IMR-90 (cell line): Measurements from ENCODE around the gene SLC9C2. TPM values are rescaled to one million over a fixed set of nuclear protein-coding genes. Genes with fewer than 3 reads are reported as not detected.

ENCODE experiments used
- ATAC-seq: fragments of 200-7000 bp; cut with Tn5 transposase; 2 replicates; pipeline ENCODE4 v1.9.1; 2020; ENCODE audit warnings: low read depth, mild to moderate bottlenecking, moderate library complexity
- BruUV-seq: library from RNA; stranded (reverse); fragments of 400-500 nt; replicated peaks from 2 replicates; lab custom pipeline; 2021; lab: Mats Ljungman, UMichigan
- CTCF ChIA-PET: fragments of 300-600 bp; formaldehyde crosslinking; extraction: SDS; loops from one replicate; lab custom pipeline; 2021; ENCODE audit warnings: antibody characterized with exemption; lab: Yijun Ruan, JAX
- POLR2A ChIA-PET: fragments of 300-600 bp; sonication (Branson Sonifier 250); formaldehyde crosslinking; loops from one replicate; lab custom pipeline; 2022; ENCODE audit warnings: antibody characterized with exemption; ENCODE audit not compliant: unreplicated experiment; lab: Charles Lee
- DNase-seq: peaks from one replicate; pipeline ENCODE4 v3.0.0; 2013
- H2AFZ ChIP-seq: replicated peaks from 2 replicates; pipeline ENCODE3; 2013; ENCODE audit warnings: low read length, mild to moderate bottlenecking; ENCODE audit not compliant: poor library complexity
- H2AK5ac ChIP-seq: 2 replicates; pipeline ENCODE4 v1.6.1; 2013; ENCODE audit warnings: low read depth, low read length, inconsistent platforms
- H2AK9ac ChIP-seq: replicated peaks from 2 replicates; pipeline ENCODE3; 2013; ENCODE audit warnings: mild to moderate bottlenecking, low read depth, low read length, moderate library complexity; ENCODE audit not compliant: poor library complexity
- H2BK120ac ChIP-seq: 2 replicates; pipeline ENCODE4 v1.6.1; 2013; ENCODE audit warnings: low read depth, low read length, inconsistent platforms
- H2BK15ac ChIP-seq: 3 replicates; pipeline ENCODE4 v1.6.1; 2013; ENCODE audit warnings: low read depth, low read length, inconsistent platforms
- H2BK20ac ChIP-seq: 2 replicates; pipeline ENCODE4 v1.6.1; 2013; ENCODE audit warnings: low read depth, mild to moderate bottlenecking, inconsistent platforms, low read length, moderate library complexity
- H2BK5ac ChIP-seq: 2 replicates; pipeline ENCODE4 v1.6.1; 2013; ENCODE audit warnings: mild to moderate bottlenecking, low read depth, low read length, inconsistent platforms; ENCODE audit not compliant: poor library complexity, severe bottlenecking
- H3K14ac ChIP-seq: replicated peaks from 2 replicates; pipeline ENCODE4 v1.6.1; 2013; ENCODE audit warnings: low read depth, low read length, inconsistent platforms
- H3K18ac ChIP-seq: 2 replicates; pipeline ENCODE4 v1.6.1; 2013; ENCODE audit warnings: low read depth, low read length, control low read depth
- H3K23ac ChIP-seq: 2 replicates; pipeline ENCODE4 v1.6.1; 2013; ENCODE audit warnings: low read depth, low read length, inconsistent platforms
- H3K27ac ChIP-seq: 2 replicates; pipeline ENCODE4 v1.5.1; 2013; ENCODE audit warnings: mild to moderate bottlenecking, control low read depth, low read length; ENCODE audit not compliant: insufficient read depth
- H3K27me3 ChIP-seq: 2 replicates; pipeline ENCODE4 v1.6.1; 2013; ENCODE audit warnings: low read length; ENCODE audit not compliant: control insufficient read depth, insufficient read depth
- H3K36me3 ChIP-seq: 2 replicates; pipeline ENCODE4 v1.6.1; 2013; ENCODE audit warnings: low read length, mixed read lengths; ENCODE audit not compliant: control insufficient read depth, insufficient read depth
- H3K4ac ChIP-seq: 2 replicates; pipeline ENCODE4 v1.6.1; 2013; ENCODE audit warnings: low read depth, low read length, inconsistent platforms
- H3K4me1 ChIP-seq: 2 replicates; pipeline ENCODE4 v1.6.1; 2013; ENCODE audit warnings: low read length, mixed read lengths; ENCODE audit not compliant: control insufficient read depth, insufficient read depth
- H3K4me2 ChIP-seq: 2 replicates; pipeline ENCODE4 v1.6.1; 2013; ENCODE audit warnings: low read depth, mild to moderate bottlenecking, control low read depth, low read length, moderate library complexity
- H3K4me3 ChIP-seq: 2 replicates; pipeline ENCODE4 v1.5.1; 2013; ENCODE audit warnings: low read depth, mild to moderate bottlenecking, control low read depth, low read length, moderate library complexity; ENCODE audit not compliant: insufficient read depth
- H3K56ac ChIP-seq: 2 replicates; pipeline ENCODE4 v1.6.1; 2013; ENCODE audit warnings: low read length, inconsistent platforms; ENCODE audit not compliant: insufficient read depth; ENCODE audit errors: extremely low read depth
- H3K79me1 ChIP-seq, 2 experiments: 2 replicates each; pipeline ENCODE4 v1.6.1; 2013; ENCODE audit warnings: low read length in 2 of 2, inconsistent platforms in 1 of 2, low read depth in 1 of 2
- H3K9ac ChIP-seq: 2 replicates; pipeline ENCODE4 v1.6.1; 2013; ENCODE audit warnings: low read depth, low read length, control low read depth
- H3K9me1 ChIP-seq: 2 replicates; pipeline ENCODE4 v1.6.1; 2013; ENCODE audit warnings: low read length, inconsistent platforms; ENCODE audit not compliant: insufficient read depth
- H3K9me3 ChIP-seq: 2 replicates; pipeline ENCODE4 v1.6.1; 2013; ENCODE audit warnings: low read length; ENCODE audit not compliant: control insufficient read depth, insufficient read depth
- H4K20me1 ChIP-seq: 2 replicates; pipeline ENCODE4 v1.6.1; 2013; ENCODE audit warnings: low read length, inconsistent platforms; ENCODE audit not compliant: insufficient read depth
- H4K5ac ChIP-seq: 2 replicates; pipeline ENCODE4 v1.6.1; 2013; ENCODE audit warnings: mild to moderate bottlenecking, low read depth, low read length, control low read depth
- H4K8ac ChIP-seq, 2 experiments: 2 replicates each; pipeline ENCODE4 v1.6.1; 2013; ENCODE audit warnings: low read depth in 2 of 2, low read length in 2 of 2, control low read depth in 1 of 2, inconsistent platforms in 1 of 2
- H4K91ac ChIP-seq: 2 replicates; pipeline ENCODE4 v1.6.1; 2013; ENCODE audit warnings: low read depth, low read length, inconsistent platforms; ENCODE audit not compliant: insufficient read depth
- BHLHE40 ChIP-seq: fragments of 150-350 bp; IDR thresholded peaks from 2 replicates; pipeline ENCODE4 v1.6.1; 2016; ENCODE audit warnings: mild to moderate bottlenecking, low read depth, low read length
- CEBPB ChIP-seq: IDR thresholded peaks from 2 replicates; pipeline ENCODE4 v1.6.1; 2012; ENCODE audit warnings: low read depth, low read length, improper control_type of control experiment
- CHD1 ChIP-seq: IDR thresholded peaks from 2 replicates; pipeline ENCODE4 v1.6.1; 2012; ENCODE audit warnings: low read depth, low read length, improper control_type of control experiment
- CTCF ChIP-seq: conservative IDR thresholded peaks from 2 replicates; pipeline ENCODE4 v1.5.1; 2012; ENCODE audit warnings: mild to moderate bottlenecking, low read depth, low read length, improper control_type of control experiment
- FOS ChIP-seq: fragments of 150-350 bp; IDR thresholded peaks from 2 replicates; pipeline ENCODE4 v1.6.1; 2016; ENCODE audit warnings: low read depth, low read length
- MAFK ChIP-seq: IDR thresholded peaks from 2 replicates; pipeline ENCODE4 v1.6.1; 2012; ENCODE audit warnings: low read depth, low read length, improper control_type of control experiment
- MAZ ChIP-seq: IDR thresholded peaks from 2 replicates; pipeline ENCODE4 v1.6.1; 2012; ENCODE audit warnings: low read depth, mild to moderate bottlenecking, low read length, improper control_type of control experiment, moderate library complexity, borderline replicate concordance
- MXI1 ChIP-seq: IDR thresholded peaks from 2 replicates; pipeline ENCODE4 v1.6.1; 2012; ENCODE audit warnings: low read depth, mild to moderate bottlenecking, low read length, moderate library complexity, borderline replicate concordance
- NFE2L2 ChIP-seq: fragments of 150-350 bp; IDR thresholded peaks from 2 replicates; pipeline ENCODE4 v1.6.1; 2016; ENCODE audit warnings: low read depth, mild to moderate bottlenecking, low read length
- POLR2A ChIP-seq: IDR thresholded peaks from 2 replicates; pipeline ENCODE4 v1.6.1; 2012; ENCODE audit warnings: mild to moderate bottlenecking, low read depth, low read length
- RAD21 ChIP-seq: IDR thresholded peaks from 2 replicates; pipeline ENCODE4 v1.6.1; 2012; ENCODE audit warnings: low read length, improper control_type of control experiment
- RCOR1 ChIP-seq: IDR thresholded peaks from 2 replicates; pipeline ENCODE4 v1.6.1; 2012; ENCODE audit warnings: mild to moderate bottlenecking, low read length, improper control_type of control experiment; ENCODE audit not compliant: insufficient replicate concordance
- RFX5 ChIP-seq: IDR thresholded peaks from 2 replicates; pipeline ENCODE4 v1.8.0; 2012; ENCODE audit warnings: low read depth, mild to moderate bottlenecking, low read length, moderate library complexity
- SMC3 ChIP-seq: fragments of 150-350 bp; IDR thresholded peaks from 2 replicates; pipeline ENCODE4 v1.6.1; 2016; ENCODE audit warnings: low read depth, mild to moderate bottlenecking, antibody characterized with exemption, low read length, moderate library complexity
- USF2 ChIP-seq: fragments of 150-350 bp; IDR thresholded peaks from 2 replicates; pipeline ENCODE4 v1.6.1; 2017; ENCODE audit warnings: mild to moderate bottlenecking, antibody characterized with exemption, low read length, low read depth
- WGBS, 2 experiments: methylation state at CpG; one replicate each; pipeline versions ENCODE4 v1.1.5 to v1.1.7; 2013; ENCODE audit warnings: missing lambda C conversion rate in 2 of 2; ENCODE audit not compliant: insufficient read length in 1 of 2; ENCODE audit errors: extremely low coverage in 2 of 2; 5-methylcytosine and 5-hydroxymethylcytosine counted together
- dilution Hi-C: fragments of 300-500 bp; cut with HindIII; formaldehyde crosslinking; loops from one replicate; pipeline ENCODE4 v1.14.3; 2018; ENCODE audit warnings: low sequenced_read_pairs; ENCODE audit not compliant: unreplicated experiment
- in situ Hi-C: fragments of 300-500 bp; cut with MboI; formaldehyde crosslinking; loops from 3 replicates; pipeline ENCODE4 v1.14.3; 2019; ENCODE audit warnings: low sequenced_read_pairs, inconsistent platforms, mixed read lengths
- intact Hi-C: fragments of 100-400 bp; cut with micrococcal nuclease; formaldehyde crosslinking; loops from 2 replicates; pipeline ENCODE4 v1.10.0; 2022
- polyA plus RNA-seq, 3 experiments: library from polyadenylated mRNA; depleted of rRNA; stranded (reverse); fragments of >200 nt; gene quantifications; 2 replicates each; pipeline ENCODE4 v1.2.3, GENCODE V29; 2012; ENCODE audit warnings: low replicate concordance in 1 of 3
- total RNA-seq: library from RNA; depleted of rRNA; stranded (reverse); fragments of >200 nt; gene quantifications from 2 replicates; pipeline ENCODE4 v1.2.3, GENCODE V29; 2012
- TF ChIP-seq, protein P1 (sequence below): fragments of 150-350 bp; IDR thresholded peaks from 2 replicates; pipeline ENCODE4 v1.6.1; 2016; ENCODE audit warnings: low read depth, mild to moderate bottlenecking, low read length, moderate library complexity, borderline replicate concordance

The SLC9C2 gene
- total and polyA plus RNA-seq, 2 of the 4 experiments (the other 2 are of a cell fraction): not detected

- intact Hi-C loops: no loop called here
- ChIA-PET POLR2A (no interaction called here), CTCF (no interaction called here)
- Histone ChIP-seq H3K4ac (no peak overlapping the region), H2AK9ac (no peak overlapping the region), H3K9ac (no peak overlapping the region), H2AK5ac (no peak overlapping the region), H2AFZ (no peak overlapping the region), H3K23ac (no peak overlapping the region), H4K8ac (no peak overlapping the region), H2BK5ac (no peak overlapping the region), H4K5ac (no peak overlapping the region), H3K36me3 (peaks cover 52% of the 10 kb centered on the region), H3K27me3 (no peaks in the 10 kb centered on the region), H2BK120ac (no peak overlapping the region), H4K20me1 (0 out of 2 replicates have a peak, but pooled peaks cover under 1% of the 10 kb centered on the region), H3K18ac (no peak overlapping the region), H3K4me2 (no peak overlapping the region), H3K27ac (no peak overlapping the region), H3K9me3 (no peaks in the 10 kb centered on the region), H3K4me3 (no peak overlapping the region), H4K91ac (no peak overlapping the region), H3K79me1 (peaks cover 8 to 19% of the 10 kb centered on the region in 2 experiments), H2BK15ac (no peak overlapping the region), H3K4me1 (no peaks in the 10 kb centered on the region), H3K56ac (no peak overlapping the region), H2BK20ac (no peak overlapping the region), H3K14ac (no peak overlapping the region), H3K9me1 (peaks cover 2% of the 10 kb centered on the region; the same call in 1 of the 2 replicates)
- BruUV-seq: no TSS peak
- no CpG with 5 or more reads among the region's 7 CpGs for WGBS, 2 experiments
- no peak for ATAC-seq
- in situ Hi-C loops: no loop called here
- no peak for TF ChIP-seq NFE2L2
- TF ChIP-seq RFX5: no peak
- TF ChIP-seq RAD21: no peak
- no peak for TF ChIP-seq RCOR1
- TF ChIP-seq USF2: no peak
- no peak for TF ChIP-seq CTCF
- no peak for TF ChIP-seq POLR2A
- no peak for TF ChIP-seq MXI1
- no peak for TF ChIP-seq SMC3
- TF ChIP-seq CHD1: no peak
- no peak for TF ChIP-seq FOS
- TF ChIP-seq CEBPB: no peak
- no peak for TF ChIP-seq MAFK
- TF ChIP-seq BHLHE40: no peak
- no peak for TF ChIP-seq MAZ
- TF ChIP-seq, protein P1, sequence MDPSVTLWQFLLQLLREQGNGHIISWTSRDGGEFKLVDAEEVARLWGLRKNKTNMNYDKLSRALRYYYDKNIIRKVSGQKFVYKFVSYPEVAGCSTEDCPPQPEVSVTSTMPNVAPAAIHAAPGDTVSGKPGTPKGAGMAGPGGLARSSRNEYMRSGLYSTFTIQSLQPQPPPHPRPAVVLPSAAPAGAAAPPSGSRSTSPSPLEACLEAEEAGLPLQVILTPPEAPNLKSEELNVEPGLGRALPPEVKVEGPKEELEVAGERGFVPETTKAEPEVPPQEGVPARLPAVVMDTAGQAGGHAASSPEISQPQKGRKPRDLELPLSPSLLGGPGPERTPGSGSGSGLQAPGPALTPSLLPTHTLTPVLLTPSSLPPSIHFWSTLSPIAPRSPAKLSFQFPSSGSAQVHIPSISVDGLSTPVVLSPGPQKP: no peak
- dilution Hi-C loops: no loop called here
- DNase-seq: no peak
Measured at GRCh38 chr1:173485401-173485800, 117.5 kb downstream of the SLC9C2 start.
